SK-N-SH treated with all-trans-retinoic acid at 6 μM for 48 hours (cell line): Measurements from ENCODE around the gene USP24.

Source experiments
- ATAC-seq: fragments of 200-7000 bp; cut with Tn5 transposase; 3 replicates; pipeline ENCODE4 v1.9.1; 2020; ENCODE audit warnings: mild to moderate bottlenecking, moderate library complexity
- ARNTL ChIP-seq: fragments of 450-650 bp; formaldehyde crosslinking; IDR thresholded peaks from 2 replicates; pipeline ENCODE4 v1.5.0; 2020; ENCODE audit warnings: low read depth, mild to moderate bottlenecking, moderate library complexity, borderline replicate concordance
- BACH2 ChIP-seq: fragments of 250-450 bp; sonication (Bioruptor Pico); IDR thresholded peaks from 2 replicates; pipeline ENCODE4 v1.9.0; 2021; ENCODE audit warnings: mild to moderate bottlenecking, borderline replicate concordance
- CREB5 ChIP-seq: fragments of 250-450 bp; sonication (Bioruptor Pico); IDR thresholded peaks from 2 replicates; pipeline ENCODE4 v1.5.1; 2020; ENCODE audit warnings: low read depth, mild to moderate bottlenecking, moderate library complexity
- CSDC2 ChIP-seq: fragments of 250-450 bp; sonication (Bioruptor Pico); IDR thresholded peaks from 2 replicates; pipeline ENCODE4 v1.5.0; 2020; ENCODE audit warnings: mild to moderate bottlenecking, moderate library complexity
- CSRNP3 ChIP-seq: fragments of 250-450 bp; sonication (Bioruptor Pico); IDR thresholded peaks from 2 replicates; pipeline ENCODE4 v1.5.1; 2021; ENCODE audit warnings: mild to moderate bottlenecking, moderate library complexity
- ESRRG ChIP-seq: fragments of 250-450 bp; sonication (Bioruptor Pico); IDR thresholded peaks from 2 replicates; pipeline ENCODE4 v1.6.1; 2021; ENCODE audit warnings: mild to moderate bottlenecking
- ISL1 ChIP-seq: fragments of 250-450 bp; sonication (Bioruptor Pico); IDR thresholded peaks from 2 replicates; pipeline ENCODE4 v2.1.2; 2022; ENCODE audit warnings: mild to moderate bottlenecking, moderate library complexity
- PATZ1 ChIP-seq: fragments of 250-450 bp; sonication (Bioruptor Pico); IDR thresholded peaks from 2 replicates; pipeline ENCODE4 v1.8.0; 2020; ENCODE audit warnings: mild to moderate bottlenecking, moderate library complexity, borderline replicate concordance
- POU6F1 ChIP-seq: fragments of 250-450 bp; sonication (Bioruptor Pico); IDR thresholded peaks from 2 replicates; pipeline ENCODE4 v1.8.0; 2021; ENCODE audit warnings: low read depth, mild to moderate bottlenecking, moderate library complexity, borderline replicate concordance
- PPARA ChIP-seq: fragments of 250-450 bp; sonication (Bioruptor Pico); IDR thresholded peaks from 2 replicates; pipeline ENCODE4 v1.5.0; 2020; ENCODE audit warnings: mild to moderate bottlenecking, borderline replicate concordance
- RARB ChIP-seq: fragments of 250-450 bp; sonication (Bioruptor Pico); IDR thresholded peaks from 2 replicates; pipeline ENCODE4 v1.8.0; 2021; ENCODE audit warnings: mild to moderate bottlenecking, moderate library complexity
- SNAI2 ChIP-seq: fragments of 250-450 bp; sonication (Bioruptor Pico); IDR thresholded peaks from 2 replicates; pipeline ENCODE4 v1.5.0; 2020; ENCODE audit warnings: mild to moderate bottlenecking, moderate library complexity
- TCF4 ChIP-seq: fragments of 250-450 bp; sonication (Bioruptor Pico); IDR thresholded peaks from 2 replicates; pipeline ENCODE4 v1.8.0; 2021; ENCODE audit warnings: mild to moderate bottlenecking, moderate library complexity, borderline replicate concordance
- TOX ChIP-seq: fragments of 250-450 bp; sonication (Bioruptor Pico); IDR thresholded peaks from 2 replicates; pipeline ENCODE4 v1.8.0; 2021; ENCODE audit warnings: mild to moderate bottlenecking, moderate library complexity, borderline replicate concordance
- TSHZ2 ChIP-seq: fragments of 250-450 bp; sonication (Bioruptor Pico); IDR thresholded peaks from 2 replicates; pipeline ENCODE4 v1.5.0; 2020; ENCODE audit warnings: mild to moderate bottlenecking, moderate library complexity
- ZC3H10 ChIP-seq: fragments of 250-450 bp; sonication (Bioruptor Pico); IDR thresholded peaks from 2 replicates; pipeline ENCODE4 v1.5.1; 2021; ENCODE audit warnings: mild to moderate bottlenecking, moderate library complexity
- ZFP3 ChIP-seq: fragments of 250-450 bp; sonication (Bioruptor Pico); IDR thresholded peaks from 2 replicates; pipeline ENCODE4 v1.5.0; 2020; ENCODE audit warnings: mild to moderate bottlenecking, moderate library complexity
- ZFP30 ChIP-seq: fragments of 450-650 bp; formaldehyde crosslinking; IDR thresholded peaks from 2 replicates; pipeline ENCODE4 v1.5.0; 2022; ENCODE audit warnings: mild to moderate bottlenecking, moderate library complexity
- ZNF565 ChIP-seq: fragments of 450-650 bp; formaldehyde crosslinking; conservative IDR thresholded peaks from 2 replicates; pipeline ENCODE4 v1.5.0; 2020; ENCODE audit warnings: low read depth, mild to moderate bottlenecking, moderate library complexity
- ZNF70 ChIP-seq: fragments of 450-650 bp; formaldehyde crosslinking; IDR thresholded peaks from 2 replicates; pipeline ENCODE4 v1.5.0; 2020; ENCODE audit warnings: mild to moderate bottlenecking, moderate library complexity
- ZNF8 ChIP-seq: fragments of 450-650 bp; formaldehyde crosslinking; IDR thresholded peaks from 2 replicates; pipeline ENCODE4 v1.5.0; 2020; ENCODE audit warnings: mild to moderate bottlenecking, moderate library complexity

USP24 gene

GRCh38 chr1:55055084-55055882 lies 159.9 kb downstream of the USP24 start:
- TF ChIP-seq ZFP3 (CRISPR knock-in tag) = no peak
- TF ChIP-seq CREB5 (CRISPR knock-in tag) = no peak
- no peak for TF ChIP-seq PATZ1 (CRISPR knock-in tag)
- TF ChIP-seq CSDC2 (CRISPR knock-in tag) = no peak
- no peak for TF ChIP-seq ZNF565 (CRISPR knock-in tag)
- TF ChIP-seq ZNF70 = no peak
- TF ChIP-seq ZFP30 (CRISPR knock-in tag) = no peak
- TF ChIP-seq ISL1 = no peak
- TF ChIP-seq BACH2 (CRISPR knock-in tag) = no peak
- no peak for TF ChIP-seq ESRRG
- TF ChIP-seq ZNF8 = no peak
- no peak for TF ChIP-seq SNAI2 (CRISPR knock-in tag)

GRCh38 chr1:55054396-55054795 lies 160.8 kb downstream of the USP24 start:
- no peak for ATAC-seq
- TF ChIP-seq POU6F1 (CRISPR knock-in tag) (no peak), TOX (CRISPR knock-in tag) (no peak), ZC3H10 (CRISPR knock-in tag) (no peak), PATZ1 (CRISPR knock-in tag) (no peak), ARNTL (CRISPR knock-in tag) (no peak), CSDC2 (CRISPR knock-in tag) (no peak)

More at GRCh38 chr1:55055084-55055882, 159.9 kb downstream of the USP24 start:
- ATAC-seq = no peak

- ATAC-seq = no peak
- TF ChIP-seq ZFP30 (CRISPR knock-in tag) (no peak), CSRNP3 (no peak), ZNF565 (CRISPR knock-in tag) (no peak), TOX (CRISPR knock-in tag) (no peak), ESRRG (no peak), BACH2 (CRISPR knock-in tag) (no peak), RARB (CRISPR knock-in tag) (no peak), TCF4 (CRISPR knock-in tag) (no peak), ZC3H10 (CRISPR knock-in tag) (no peak), ARNTL (CRISPR knock-in tag) (no peak), ZNF8 (no peak), ISL1 (no peak), CREB5 (CRISPR knock-in tag) (no peak), TSHZ2 (CRISPR knock-in tag) (no peak), CSDC2 (CRISPR knock-in tag) (no peak), PPARA (CRISPR knock-in tag) (no peak)
These were observed 161.8 kb downstream of the USP24 start for GRCh38 chr1:55053265-55053954.
